Fibroblast of skin of scalp (primary cell): ENCODE results near the gene LDB3.

Experiments used
- DNase-seq: peaks from one replicate; pipeline ENCODE4 v3.0.0-alpha.2; 2013

The LDB3 gene

GRCh38 chr10:86651631-86652331, 16.5 kb upstream of the LDB3 start:
- no peak for DNase-seq

- peak; percentile 42 for DNase-seq
Measured at GRCh38 chr10:86652361-86653202, 15.7 kb upstream of the LDB3 start.

GRCh38 chr10:86653379-86653778, 14.9 kb upstream of the LDB3 start:
- DNase-seq = no peak

GRCh38 chr10:86653987-86654386, 14.3 kb upstream of the LDB3 start:
- DNase-seq = no peak

GRCh38 chr10:86654411-86655172, 13.7 kb upstream of the LDB3 start, which contains the start of gene OPN4:
TSS of gene OPN4 (plus strand) at chr10:86654547. CDS start at chr10:86654784, 237 bp downstream.
- no peak for DNase-seq

GRCh38 chr10:86655173-86655540, 13.2 kb upstream of the LDB3 start:
- DNase-seq = no peak

- no peak for DNase-seq
Measured at GRCh38 chr10:86655596-86655995, 12.7 kb upstream of the LDB3 start.

GRCh38 chr10:86657011-86657395, 11.3 kb upstream of the LDB3 start:
- no peak for DNase-seq

GRCh38 chr10:86657396-86658011, 10.8 kb upstream of the LDB3 start:
- no peak for DNase-seq

GRCh38 chr10:86658261-86658741, 10.0 kb upstream of the LDB3 start:
- DNase-seq = no peak

- DNase-seq = no peak
Measured at GRCh38 chr10:86658751-86659150, 9.6 kb upstream of the LDB3 start.

GRCh38 chr10:86659161-86659691, 9.1 kb upstream of the LDB3 start:
- DNase-seq = no peak

- no peak for DNase-seq
Measured at GRCh38 chr10:86659721-86660453, 8.4 kb upstream of the LDB3 start.

- peak; percentile 42 for DNase-seq
Measured at GRCh38 chr10:86661161-86662025, 6.9 kb upstream of the LDB3 start.

- DNase-seq = no peak
Measured at GRCh38 chr10:86662186-86663045, 5.9 kb upstream of the LDB3 start.

- no peak for DNase-seq
Measured at GRCh38 chr10:86663046-86663345, 5.3 kb upstream of the LDB3 start.

- no peak for DNase-seq
Measured at GRCh38 chr10:86663576-86664339, 4.6 kb upstream of the LDB3 start.

- DNase-seq = no peak
Measured at GRCh38 chr10:86664341-86665217, 3.7 kb upstream of the LDB3 start.
